Skeletal muscle tissue (tissue), 4 donors: ENCODE data around the gene RHOBTB1. TPM values are rescaled to one million over a fixed set of nuclear protein-coding genes. Genes with fewer than 3 reads are reported as not detected.
"Not testable (repeated sequence)": the region's sequence is repeated elsewhere in the genome, so short reads cannot be mapped to it uniquely, and the experiment has no call there.

Source experiments
- H3K27ac ChIP-seq: one replicate; pipeline ENCODE4 v1.7.0; 2013; ENCODE audit warnings: mild to moderate bottlenecking, low read depth, low read length, inconsistent platforms
- H3K27me3 ChIP-seq, 3 donors: one replicate each; pipeline ENCODE4 v1.7.0; 2013; ENCODE audit warnings: low read length in 3 of 3; ENCODE audit not compliant: control insufficient read depth in 3 of 3, insufficient read depth in 3 of 3
- H3K36me3 ChIP-seq, 3 donors: one replicate each; pipeline ENCODE4 v1.7.0; 2013; ENCODE audit warnings: low read length in 3 of 3; ENCODE audit not compliant: control insufficient read depth in 3 of 3, insufficient read depth in 3 of 3
- H3K4me1 ChIP-seq, 3 donors: one replicate each; pipeline ENCODE4 v1.7.0; 2013; ENCODE audit warnings: low read length in 3 of 3, mild to moderate bottlenecking in 3 of 3; ENCODE audit not compliant: control insufficient read depth in 3 of 3, insufficient read depth in 3 of 3
- H3K4me3 ChIP-seq, 3 donors: one replicate each; pipeline ENCODE4 v1.7.0; 2013; ENCODE audit warnings: low read length in 3 of 3
- H3K9ac ChIP-seq, 3 donors: one replicate each; pipeline ENCODE4 v1.7.0; 2013; ENCODE audit warnings: low read length in 3 of 3, mild to moderate bottlenecking in 3 of 3, moderate library complexity in 2 of 3, low read depth in 1 of 3
- H3K9me3 ChIP-seq, 3 donors: one replicate each; pipeline ENCODE4 v1.7.0; 2013; ENCODE audit warnings: low read length in 3 of 3; ENCODE audit not compliant: control insufficient read depth in 3 of 3
- total RNA-seq: library from RNA; depleted of rRNA; stranded (reverse); fragments of >200 nt; gene quantifications from one replicate; pipeline ENCODE4 v1.2.3, GENCODE V29; 2014
- donor health status: Osteomylitis.

Gene RHOBTB1
- total RNA-seq, 1 donor from 2014 or later, result 29.2 TPM

DNA sequence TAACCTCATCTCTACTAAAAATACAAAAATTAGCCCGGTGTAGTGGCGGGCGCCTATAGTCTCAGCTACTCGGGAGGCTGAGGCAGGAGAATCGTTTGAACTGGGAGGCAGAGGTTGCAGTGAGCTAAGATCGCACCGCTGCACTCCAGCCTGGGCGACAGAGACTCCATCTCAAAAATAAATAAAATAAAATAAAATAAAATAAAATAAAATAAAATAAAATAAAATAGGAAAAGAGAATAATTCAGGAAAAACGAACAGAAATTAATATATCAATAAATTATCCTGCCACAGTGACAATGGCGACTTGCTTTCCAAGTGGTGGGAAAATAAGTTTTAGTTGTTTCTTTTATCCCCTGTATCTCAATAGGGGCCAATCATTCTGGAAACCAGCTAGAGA, 102.8 kb downstream of the RHOBTB1 start:
- H3K4me1 ChIP-seq, H3K36me3 ChIP-seq, H3K9me3 ChIP-seq, H3K27me3 ChIP-seq, H3K27ac ChIP-seq, H3K9ac ChIP-seq, H3K4me3 ChIP-seq: not testable (repeated sequence)

DNA sequence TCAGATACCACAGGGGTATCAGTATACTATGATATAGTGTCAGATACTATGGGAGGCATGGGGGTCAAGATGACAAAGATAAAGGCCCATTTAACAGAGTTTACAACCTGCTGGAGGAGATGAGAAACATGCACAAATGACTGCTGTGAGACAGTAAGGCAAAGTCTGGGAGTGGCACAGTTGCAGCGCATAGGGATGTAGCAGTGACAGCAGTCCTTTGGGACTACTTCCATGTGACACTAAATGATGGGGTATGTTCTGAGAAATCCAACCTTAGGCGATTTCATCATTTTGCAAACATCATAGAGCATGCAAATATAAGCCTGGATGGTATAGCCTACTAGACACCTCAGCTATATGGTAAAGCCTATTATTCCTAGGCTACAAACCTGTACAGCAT, 108.9 kb downstream of the RHOBTB1 start:
- no peak overlapping the region for H3K27ac ChIP-seq

DNA sequence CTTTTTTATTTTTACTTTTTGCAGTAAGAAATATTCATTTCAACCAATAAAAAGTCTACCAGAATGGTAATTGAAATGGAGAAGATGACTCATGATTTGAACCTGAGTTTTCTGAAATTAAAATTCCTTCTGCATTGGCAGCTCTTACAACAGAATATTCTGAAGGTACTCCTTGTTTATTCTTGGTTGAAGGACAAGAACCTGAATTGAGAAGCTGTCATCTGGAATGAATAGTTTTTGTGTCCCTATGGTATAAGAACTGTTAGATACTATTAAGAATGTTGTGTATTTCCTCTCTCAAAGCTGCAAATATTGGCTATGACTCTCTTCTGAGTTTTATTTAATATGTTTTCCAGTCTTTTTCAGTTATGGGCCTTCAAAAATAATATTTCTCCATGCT, 109.6 kb downstream of the RHOBTB1 start:
- H3K27me3 ChIP-seq, result no peaks in the 10 kb centered on the region
- H3K27ac ChIP-seq, result no peak overlapping the region
- no peak overlapping the region for H3K9ac ChIP-seq
- H3K36me3 ChIP-seq, result no peaks in the 10 kb centered on the region
- no peaks in the 10 kb centered on the region for H3K9me3 ChIP-seq
- peaks cover 0 to 6% (median 0%) of the 10 kb centered on the region in 3 donors for H3K4me1 ChIP-seq
- H3K4me3 ChIP-seq, result no peak overlapping the region

More for the DNA sequence above, 108.9 kb downstream of the RHOBTB1 start:
- H3K4me3 ChIP-seq, result no peak overlapping the region
- H3K4me1 ChIP-seq, result peaks cover 0 to 6% (median 0%) of the 10 kb centered on the region in 3 donors
- H3K9ac ChIP-seq, result no peak overlapping the region
- no peaks in the 10 kb centered on the region for H3K36me3 ChIP-seq
- H3K9me3 ChIP-seq, result no peaks in the 10 kb centered on the region
- H3K27me3 ChIP-seq, result no peaks in the 10 kb centered on the region

DNA sequence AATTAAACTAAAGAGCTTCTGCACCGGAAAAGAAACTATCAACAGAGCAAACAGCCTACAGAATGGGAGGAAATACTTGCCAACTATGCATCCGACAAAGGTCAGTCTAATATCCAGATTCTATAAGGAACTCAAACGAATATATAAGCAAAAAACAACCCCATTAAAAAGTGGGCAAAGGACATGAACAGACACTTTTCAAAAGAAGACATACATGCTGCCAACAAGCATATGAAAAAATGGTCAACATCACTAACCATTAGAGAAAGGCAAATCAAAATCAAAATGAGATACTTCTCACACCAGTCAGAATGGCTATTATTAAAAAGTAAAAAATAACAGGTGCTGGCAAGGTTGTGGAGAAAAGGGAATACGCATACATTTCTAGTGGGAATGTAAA, 111.8 kb downstream of the RHOBTB1 start:
- H3K27ac ChIP-seq, H3K9me3 ChIP-seq, H3K4me3 ChIP-seq, H3K9ac ChIP-seq, H3K36me3 ChIP-seq, H3K27me3 ChIP-seq: not testable (repeated sequence)
- H3K4me1 ChIP-seq, result peaks cover 8 to 12% (median 12%) of the 10 kb centered on the region in 3 donors

DNA sequence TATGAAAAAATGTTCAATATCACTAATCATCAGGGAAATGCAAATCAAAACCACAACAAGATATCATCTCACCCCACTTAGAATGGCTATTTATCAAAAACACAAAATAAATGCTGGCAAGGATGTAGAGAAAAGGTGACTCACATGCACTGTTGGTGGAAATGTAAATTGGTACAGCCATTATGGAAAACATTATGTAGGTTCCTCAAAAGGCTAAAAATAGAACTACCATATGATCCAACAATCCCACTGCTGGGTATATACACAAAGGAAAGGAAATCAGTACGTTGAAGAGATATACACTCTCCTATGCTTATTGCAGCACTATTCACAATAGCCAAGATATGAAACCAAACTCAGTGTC, 115.5 kb downstream of the RHOBTB1 start:
- H3K36me3 ChIP-seq, result no peaks in the 10 kb centered on the region
- H3K27me3 ChIP-seq, result no peaks in the 10 kb centered on the region
- H3K9ac ChIP-seq, result no peak overlapping the region
- peak overlapping the region; percentile 41 for H3K27ac ChIP-seq
- no peak overlapping the region for H3K4me3 ChIP-seq
- H3K4me1 ChIP-seq, result peaks cover 5 to 15% (median 12%) of the 10 kb centered on the region in 3 donors
- no peaks in the 10 kb centered on the region for H3K9me3 ChIP-seq

DNA sequence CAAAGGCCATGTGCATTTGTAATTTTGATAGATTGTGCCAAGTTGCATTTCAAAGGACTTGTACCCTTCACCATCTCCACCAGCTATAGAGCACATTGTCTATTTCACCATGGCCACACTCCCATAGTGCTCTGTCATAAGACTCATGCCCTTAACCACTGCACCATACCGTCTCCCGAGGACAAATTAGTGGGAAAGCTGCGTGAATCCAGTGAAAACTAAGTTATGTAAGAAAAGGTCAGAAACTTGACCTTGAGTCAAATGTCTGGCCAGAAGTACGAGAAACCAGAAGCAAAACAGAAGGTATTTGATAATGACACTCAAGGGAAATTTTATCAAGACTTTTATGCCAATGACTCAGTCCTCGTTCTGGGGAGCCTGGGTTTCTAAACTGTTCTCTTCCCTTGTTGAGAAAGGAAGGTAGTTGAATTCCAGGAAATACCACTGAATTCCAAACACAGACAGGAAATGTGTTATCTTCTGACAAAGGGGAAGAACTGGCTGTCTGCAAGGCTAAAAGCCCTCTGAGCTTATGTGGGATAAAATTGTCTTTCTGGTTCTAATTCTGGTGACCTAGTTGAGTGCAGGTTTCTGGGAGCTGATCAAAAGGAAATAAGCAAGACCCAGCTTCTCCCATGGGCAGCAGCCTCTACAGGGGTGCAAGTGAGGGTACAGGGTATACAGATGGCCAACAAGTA, 116.0 kb downstream of the RHOBTB1 start:
- Histone ChIP-seq H3K4me3 (no peak overlapping the region), H3K9me3 (no peaks in the 10 kb centered on the region), H3K9ac (no peak overlapping the region), H3K4me1 (peaks cover 5 to 15% (median 12%) of the 10 kb centered on the region in 3 donors), H3K36me3 (no peaks in the 10 kb centered on the region), H3K27ac (peak overlapping the region; percentile 41), H3K27me3 (no peaks in the 10 kb centered on the region)

DNA sequence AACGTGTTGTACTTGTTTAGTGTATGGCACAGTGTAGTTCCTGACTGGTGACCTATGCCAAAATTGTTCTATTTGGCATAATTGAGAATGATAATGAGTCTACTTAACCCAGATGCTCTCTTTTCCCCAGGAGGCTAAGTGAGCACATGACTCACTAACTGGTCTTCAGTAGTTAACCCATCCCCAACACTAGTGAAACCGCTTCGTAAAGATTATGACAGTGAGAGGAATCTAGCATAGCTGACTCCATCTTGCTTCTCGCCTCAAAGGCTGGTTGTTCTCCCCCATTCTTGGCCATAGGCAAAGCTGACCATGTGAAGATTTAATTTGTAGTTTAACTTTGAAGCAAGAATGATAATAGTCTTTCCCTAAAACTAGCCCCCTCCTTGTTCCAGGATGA, 118.5 kb downstream of the RHOBTB1 start:
- Histone ChIP-seq H3K27me3 (no peaks in the 10 kb centered on the region), H3K27ac (no peak overlapping the region), H3K4me3 (no peak overlapping the region), H3K36me3 (no peaks in the 10 kb centered on the region), H3K9ac (no peak overlapping the region), H3K9me3 (no peaks in the 10 kb centered on the region), H3K4me1 (peaks cover 8 to 16% (median 13%) of the 10 kb centered on the region in 3 donors)

DNA sequence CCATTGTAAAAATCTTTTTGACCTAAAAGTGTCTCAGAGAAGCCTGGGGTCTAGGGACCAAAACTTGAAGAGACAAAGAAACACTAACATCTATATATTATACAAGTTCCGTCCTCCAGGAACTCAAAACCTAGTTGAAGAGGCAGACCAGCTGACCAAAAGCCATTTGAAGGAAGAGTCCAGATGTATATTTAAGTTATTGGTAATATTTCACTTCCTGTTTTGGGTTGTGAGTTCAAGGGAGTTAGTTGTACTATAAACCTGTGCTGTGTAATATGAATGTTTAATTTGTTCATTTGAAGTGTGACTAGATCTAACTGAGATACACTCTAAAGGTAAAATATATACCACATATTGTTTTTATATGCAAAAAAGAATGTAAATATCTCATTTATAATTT, 120.7 kb downstream of the RHOBTB1 start:
- Histone ChIP-seq H3K27ac (no peak overlapping the region), H3K9ac (no peak overlapping the region), H3K4me1 (peaks cover 20 to 23% (median 23%) of the 10 kb centered on the region in 3 donors)

DNA sequence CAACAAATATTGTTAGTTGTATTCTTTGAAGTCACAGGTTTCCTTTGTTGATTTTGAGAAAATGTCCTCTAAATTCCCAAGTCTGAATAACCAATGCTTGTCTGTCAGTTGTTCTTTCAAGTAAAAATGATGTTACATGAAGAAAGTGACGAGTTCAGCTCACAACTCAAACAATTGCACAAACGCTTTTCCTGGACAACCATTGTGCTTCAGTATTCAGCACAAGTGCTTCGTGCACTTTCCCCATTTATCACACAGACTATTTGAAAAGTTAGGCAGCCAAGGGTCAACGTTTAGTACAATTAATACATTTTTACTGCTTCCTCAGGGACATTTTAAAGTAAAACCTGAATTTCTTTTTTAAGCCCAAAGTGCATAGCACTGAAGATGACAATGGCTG, 121.2 kb downstream of the RHOBTB1 start:
- Histone ChIP-seq H3K27ac (no peak overlapping the region), H3K36me3 (no peaks in the 10 kb centered on the region), H3K27me3 (no peaks in the 10 kb centered on the region), H3K4me3 (no peak overlapping the region), H3K9me3 (no peaks in the 10 kb centered on the region), H3K9ac (no peak overlapping the region), H3K4me1 (peaks cover 17 to 18% (median 18%) of the 10 kb centered on the region in 3 donors)

More for the DNA sequence above, 120.7 kb downstream of the RHOBTB1 start:
- Histone ChIP-seq H3K27me3 (no peaks in the 10 kb centered on the region), H3K9me3 (no peaks in the 10 kb centered on the region), H3K4me3 (no peak overlapping the region), H3K36me3 (no peaks in the 10 kb centered on the region)

DNA sequence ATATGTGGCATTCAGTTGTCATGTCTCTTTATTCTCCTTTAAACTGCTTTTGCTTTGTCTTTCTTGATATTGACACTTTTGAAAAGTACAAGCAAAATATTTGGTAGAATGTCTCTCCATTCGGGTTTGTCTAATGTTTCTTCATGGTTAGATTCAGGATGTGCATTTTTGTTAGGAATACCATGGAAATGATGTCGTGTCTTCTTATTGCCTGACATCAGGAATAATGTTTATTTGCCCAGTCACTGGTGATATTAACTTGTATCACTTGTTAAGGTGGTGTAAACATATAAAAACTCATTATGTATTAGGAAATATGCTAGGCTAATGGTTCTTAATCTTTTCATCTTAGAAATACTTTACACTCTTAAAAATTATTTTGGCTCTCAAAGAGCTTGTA, 122.3 kb downstream of the RHOBTB1 start:
- Histone ChIP-seq H3K36me3 (no peaks in the 10 kb centered on the region), H3K4me3 (no peak overlapping the region), H3K9me3 (no peaks in the 10 kb centered on the region), H3K4me1 (peaks cover 16 to 24% (median 19%) of the 10 kb centered on the region in 3 donors), H3K27me3 (no peaks in the 10 kb centered on the region), H3K27ac (no peak overlapping the region), H3K9ac (no peak overlapping the region)
